OCI-LY7 (cell line): ENCODE data around the gene CFTR. TPM values are rescaled to one million over a fixed set of nuclear protein-coding genes. Genes with fewer than 3 reads are reported as not detected.

Source experiments
- BruUV-seq: library from RNA; stranded (reverse); fragments of 400-500 nt; replicated peaks from 2 replicates; lab custom pipeline; 2021; lab: Mats Ljungman, UMichigan
- CTCF ChIA-PET: fragments of 300-600 bp; sonication (Branson Sonifier 250); formaldehyde crosslinking; loops from one replicate; lab custom pipeline; 2022; ENCODE audit warnings: antibody characterized with exemption; ENCODE audit not compliant: unreplicated experiment; lab: Charles Lee
- POLR2A ChIA-PET: fragments of 300-600 bp; sonication (Branson Sonifier 250); formaldehyde crosslinking; loops from one replicate; lab custom pipeline; 2022; ENCODE audit warnings: antibody characterized with exemption; lab: Charles Lee
- DNase-seq: peaks from one replicate; pipeline ENCODE4 v3.0.0-alpha.2; 2015; ENCODE audit warnings: low spot score
- H2AFZ ChIP-seq: fragments of 200-600 bp; sonication (generic), shearing (Covaris generic); 2 replicates; pipeline ENCODE4 v1.6.1; 2014; ENCODE audit warnings: mild to moderate bottlenecking, antibody characterized with exemption, low read length, moderate library complexity
- H3K27ac ChIP-seq: fragments of 200-600 bp; sonication (generic); 2 replicates; pipeline ENCODE4 v1.5.1; 2014; ENCODE audit warnings: mixed run types, low read depth, mild to moderate bottlenecking, moderate library complexity, low read length, inconsistent platforms; ENCODE audit not compliant: poor library complexity, severe bottlenecking
- H3K36me3 ChIP-seq: fragments of 200-600 bp; sonication (generic); 2 replicates; pipeline ENCODE4 v1.6.1; 2014; ENCODE audit warnings: mild to moderate bottlenecking, antibody characterized with exemption, low read length, moderate library complexity, mixed read lengths; ENCODE audit not compliant: insufficient read depth
- H3K4me1 ChIP-seq: fragments of 200-600 bp; sonication (generic); 2 replicates; pipeline ENCODE4 v1.5.1; 2014; ENCODE audit warnings: mild to moderate bottlenecking, low read length; ENCODE audit not compliant: insufficient read depth, poor library complexity, severe bottlenecking
- H3K4me2 ChIP-seq: fragments of 200-600 bp; sonication (generic); 2 replicates; pipeline ENCODE4 v1.6.1; 2014; ENCODE audit warnings: mild to moderate bottlenecking, low read length
- H3K4me3 ChIP-seq: fragments of 200-600 bp; sonication (generic); 2 replicates; pipeline ENCODE4 v1.5.1; 2014; ENCODE audit warnings: mild to moderate bottlenecking, low read depth, low read length; ENCODE audit not compliant: poor library complexity, severe bottlenecking
- H3K79me2 ChIP-seq: fragments of 200-600 bp; sonication (generic); 2 replicates; pipeline ENCODE4 v1.6.1; 2016; ENCODE audit warnings: low read depth, mild to moderate bottlenecking, low read length, moderate library complexity, mixed read lengths; ENCODE audit not compliant: insufficient read depth
- H3K9me2 ChIP-seq: fragments of 200-600 bp; sonication (generic); 2 replicates; pipeline ENCODE4 v1.6.1; 2016; ENCODE audit warnings: mild to moderate bottlenecking, low read length, mixed read lengths; ENCODE audit not compliant: insufficient read depth
- H3K9me3 ChIP-seq: fragments of 200-600 bp; sonication (generic); 2 replicates; pipeline ENCODE4 v1.6.1; 2014; ENCODE audit warnings: mild to moderate bottlenecking, mixed run types, low read length, mixed read lengths
- H4K20me1 ChIP-seq: fragments of 200-600 bp; sonication (generic); 2 replicates; pipeline ENCODE4 v1.6.1; 2014; ENCODE audit warnings: mild to moderate bottlenecking, antibody characterized with exemption, low read length, moderate library complexity, mixed read lengths; ENCODE audit not compliant: insufficient read depth
- CTCF ChIP-seq: fragments of 200-600 bp; sonication (generic); conservative IDR thresholded peaks from 2 replicates; pipeline ENCODE4 v1.5.1; 2014; ENCODE audit warnings: mild to moderate bottlenecking, antibody characterized with exemption, low read length, moderate library complexity, mixed read lengths
- EZH2phosphoT487 ChIP-seq: fragments of 200-600 bp; sonication (generic); IDR thresholded peaks from 2 replicates; pipeline ENCODE4 v1.6.1; 2018; ENCODE audit warnings: low read depth, borderline replicate concordance, mild to moderate bottlenecking, mixed run types, antibody characterized with exemption, low read length, moderate library complexity, mixed read lengths
- intact Hi-C: fragments of 100-400 bp; cut with micrococcal nuclease; formaldehyde crosslinking; loops from one replicate; pipeline ENCODE4 v1.10.0; 2022; ENCODE audit not compliant: unreplicated experiment
- total RNA-seq, 2 experiments: library from RNA; depleted of rRNA in 1 of 2; stranded (reverse); fragments of >200 nt in 1 of 2; shearing (Covaris generic) in 1 of 2; gene quantifications; 2 replicates each; pipeline ENCODE4 v1.2.3, GENCODE V29; 2014 to 2022

The CFTR gene
- total RNA-seq, 2 experiments from 2014 or later, result not detected

GRCh38 chr7:117572856-117573620 lies 93.2 kb downstream of the CFTR start:
- no peaks in the 10 kb centered on the region for H3K9me3 ChIP-seq
- CTCF ChIA-PET, result no interaction called here
- no peak overlapping the region for H3K4me3 ChIP-seq
- H2AFZ ChIP-seq, result no peak overlapping the region
- H4K20me1 ChIP-seq, result no peaks in the 10 kb centered on the region
- H3K4me2 ChIP-seq, result no peak overlapping the region
- POLR2A ChIA-PET, result interaction anchor here (0.6 kb wide), 2 partner anchors 15 to 326 kb away, joined by 3 to 4 read pairs; no protein-coding TSS in a partner anchor
- H3K4me1 ChIP-seq, result no peaks in the 10 kb centered on the region
- intact Hi-C loops, result no loop called here
- DNase-seq, result no peak
- BruUV-seq, result no TSS peak
- H3K36me3 ChIP-seq, result no peaks in the 10 kb centered on the region
- no peaks in the 10 kb centered on the region for H3K9me2 ChIP-seq
- TF ChIP-seq EZH2phosphoT487 (no peak), CTCF (no peak)
- H3K79me2 ChIP-seq, result no peaks in the 10 kb centered on the region
- no peak overlapping the region for H3K27ac ChIP-seq

- no TSS peak for BruUV-seq
- intact Hi-C loops, result no loop called here
- Histone ChIP-seq H3K36me3 (no peaks in the 10 kb centered on the region), H3K4me1 (no peaks in the 10 kb centered on the region), H3K4me2 (no peak overlapping the region), H3K9me3 (no peaks in the 10 kb centered on the region), H3K79me2 (no peaks in the 10 kb centered on the region), H2AFZ (no peak overlapping the region), H3K27ac (no peak overlapping the region), H3K4me3 (no peak overlapping the region), H3K9me2 (no peaks in the 10 kb centered on the region), H4K20me1 (no peaks in the 10 kb centered on the region)
- ChIA-PET POLR2A (no interaction called here), CTCF (no interaction called here)
- TF ChIP-seq EZH2phosphoT487 (no peak), CTCF (no peak)
- DNase-seq, result no peak
These were observed 101.6 kb downstream of the CFTR start for GRCh38 chr7:117581424-117581823.

- TF ChIP-seq EZH2phosphoT487 (no peak), CTCF (no peak)
- Histone ChIP-seq H3K9me2 (no peaks in the 10 kb centered on the region), H2AFZ (no peak overlapping the region), H3K4me1 (no peaks in the 10 kb centered on the region), H3K9me3 (no peaks in the 10 kb centered on the region), H3K4me3 (no peak overlapping the region), H3K4me2 (no peak overlapping the region), H3K79me2 (no peaks in the 10 kb centered on the region), H4K20me1 (no peaks in the 10 kb centered on the region), H3K27ac (no peak overlapping the region), H3K36me3 (no peaks in the 10 kb centered on the region)
- intact Hi-C loops, result no loop called here
- ChIA-PET CTCF (no interaction called here), POLR2A (interaction anchor here (0.7 kb wide), 1 partner anchor 400 kb away, joined by 3 read pairs; no protein-coding TSS in a partner anchor)
- no TSS peak for BruUV-seq
- no peak for DNase-seq
These were observed 102.4 kb downstream of the CFTR start for GRCh38 chr7:117582219-117582704.
